Measurements from ENCODE around the gene DCBLD1. TPM values are rescaled to one million over a fixed set of nuclear protein-coding genes. Genes with fewer than 3 reads are reported as not detected.

Gene DCBLD1
- total and polyA plus RNA-seq, 2 of the 4 experiments (the other 2 are of a cell fraction) = 21.1 to 27.8 TPM

DNA sequence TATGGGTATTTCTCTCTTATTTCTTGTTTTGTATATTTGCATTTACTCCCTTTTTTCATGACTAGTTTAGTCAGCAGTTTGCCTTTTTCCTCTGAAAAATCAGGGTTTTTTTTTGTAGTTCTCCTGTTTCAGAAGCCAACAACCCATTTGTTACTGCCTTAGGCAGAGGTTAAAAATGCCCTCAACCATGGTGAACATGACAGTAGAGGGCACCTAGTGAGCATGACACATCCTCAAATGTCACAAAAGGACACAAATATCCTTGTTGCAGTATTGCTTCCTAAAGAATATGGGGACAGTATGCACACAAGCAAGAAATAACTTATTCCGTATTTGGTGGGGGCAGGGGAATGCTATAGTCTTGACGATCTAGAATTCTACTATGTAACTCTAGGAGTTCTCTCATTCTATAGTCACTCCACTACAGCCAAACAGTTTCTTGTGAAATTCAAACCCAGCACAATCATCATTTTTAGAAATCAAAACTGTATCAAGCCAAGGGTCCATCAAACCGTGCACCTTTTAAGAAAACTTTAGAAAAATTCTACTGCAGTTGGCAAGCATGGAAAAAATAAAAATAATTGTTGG lies 72.9 kb downstream of the DCBLD1 start:
- Histone ChIP-seq H2BK15ac (ENCODE audit: low read depth, low read length) (0 out of 3 replicates have a peak overlapping the region, but pooled peaks have one; percentile 57), H4K91ac (ENCODE audit: insufficient read depth, low read depth, low read length) (no peak overlapping the region), H3K9me3 (ENCODE audit: control insufficient read depth, insufficient read depth, low read length) (no peaks in the 10 kb centered on the region), H4K5ac (ENCODE audit: low read depth, low read length) (no peak overlapping the region), H3K4ac (ENCODE audit: low read depth, low read length) (no peak overlapping the region), H3K9ac (ENCODE audit: low read depth, low read length) (no peak overlapping the region), H3K36me3 (ENCODE audit: control insufficient read depth, insufficient read depth, low read length) (peaks cover 4% of the 10 kb centered on the region), H3K23ac (ENCODE audit: low read depth, low read length) (no peak overlapping the region), H3K18ac (ENCODE audit: low read depth, low read length) (no peak overlapping the region; the same call in 1 of the 2 replicates), H3K4me3 (ENCODE audit: insufficient read depth, low read depth, low read length) (no peak overlapping the region), H2BK5ac (ENCODE audit: low read depth, low read length, poor library complexity, severe bottlenecking) (peak overlapping the region; percentile 15), H2AK9ac (replicated peaks; ENCODE audit: low read depth, low read length, poor library complexity) (no peak overlapping the region), H2BK20ac (ENCODE audit: low read depth, low read length) (no peak overlapping the region), H3K9me1 (ENCODE audit: insufficient read depth, low read length) (peaks cover 3% of the 10 kb centered on the region), H3K4me2 (ENCODE audit: low read depth, low read length) (peak overlapping the region; percentile 4; the same call in 1 of the 2 replicates), H2AK5ac (ENCODE audit: low read depth, low read length) (0 out of 2 replicates have a peak overlapping the region, but pooled peaks have one; percentile 0), H4K8ac (ENCODE audit: low read depth in 2 of 2, low read length in 2 of 2) (0 out of 4 replicates have a peak overlapping the region, but pooled peaks of 1 of the 2 experiments have one; percentile 36), H2AFZ (replicated peaks; ENCODE audit: low read length, poor library complexity) (no peak overlapping the region), H3K4me1 (ENCODE audit: control insufficient read depth, insufficient read depth, low read length) (peaks cover 5% of the 10 kb centered on the region), H3K27ac (ENCODE audit: insufficient read depth, low read length) (no peak overlapping the region), H3K56ac (ENCODE audit: extremely low read depth, insufficient read depth, low read length) (no peak overlapping the region), H3K27me3 (ENCODE audit: control insufficient read depth, insufficient read depth, low read length) (no peaks in the 10 kb centered on the region), H3K14ac (replicated peaks; ENCODE audit: low read depth, low read length) (no peak overlapping the region), H3K79me1 (ENCODE audit: low read depth in 1 of 2, low read length in 2 of 2) (peaks cover 0 to 6% of the 10 kb centered on the region in 2 experiments; a peak in 1 of 4 replicates), H4K20me1 (ENCODE audit: insufficient read depth, low read length) (no peaks in the 10 kb centered on the region), H2BK120ac (ENCODE audit: low read depth, low read length) (no peak overlapping the region)
- dilution Hi-C loops (cut with HindIII; ENCODE audit: low sequenced_read_pairs, unreplicated experiment) = no loop called here
- no peak for DNase-seq
- in situ Hi-C loops (cut with MboI; ENCODE audit: low sequenced_read_pairs) = no loop called here
- no TSS peak for BruUV-seq (replicated peaks)
- POLR2A ChIA-PET (ENCODE audit: unreplicated experiment) = no interaction called here
- WGBS, 2 experiments (ENCODE audit: extremely low coverage in 2 of 2, insufficient read length in 1 of 2) = no CpG with 5 or more reads among the region's 3 CpGs
- CTCF ChIA-PET = interaction anchor here (0.7 to 2.2 kb wide), 4 partner anchors 69 to 105 kb away, joined by 3 to 17 read pairs (median 5); no protein-coding TSS in a partner anchor
- ATAC-seq (ENCODE audit: low read depth) = peak; percentile 25; the same call in 1 of the 2 replicates
- TF ChIP-seq SMC3 (IDR thresholded peaks at IDR 0.05; ENCODE audit: low read depth, low read length) (no peak), CTCF (conservative IDR thresholded peaks at IDR 0.05; ENCODE audit: low read depth, low read length) (no peak), POLR2A (IDR thresholded peaks at IDR 0.05; ENCODE audit: low read depth, low read length) (no peak), CEBPB (IDR thresholded peaks at IDR 0.05; ENCODE audit: low read depth, low read length) (no peak), MXI1 (IDR thresholded peaks at IDR 0.05; ENCODE audit: borderline replicate concordance, low read depth, low read length) (no peak), BHLHE40 (IDR thresholded peaks at IDR 0.05; ENCODE audit: low read depth, low read length) (no peak), NFE2L2 (IDR thresholded peaks at IDR 0.05; ENCODE audit: low read depth, low read length) (no peak), MAZ (IDR thresholded peaks at IDR 0.05; ENCODE audit: borderline replicate concordance, low read depth, low read length) (no peak)
- intact Hi-C loops (cut with micrococcal nuclease) = loop anchor here (1.0 to 5.0 kb wide), 2 partner anchors 151 to 208 kb away; no protein-coding TSS in a partner anchor
